Fibroblast of mammary gland (primary cell): ENCODE data around the gene ATP6V1A.
A peak's percentile ranks its signal among the peaks of the same experiment; 100 is the strongest.

Source experiments
- DNase-seq: peaks from one replicate; pipeline ENCODE4 v3.0.0-alpha.2; 2010; ENCODE audit warnings: low read depth
- H3K4me3 ChIP-seq: 2 replicates; pipeline ENCODE4 v1.5.1; 2011; ENCODE audit warnings: low read depth, mild to moderate bottlenecking, low read length, moderate library complexity; ENCODE audit not compliant: control insufficient read depth
- TF ChIP-seq, protein P1 (sequence below): conservative IDR thresholded peaks from 2 replicates; pipeline ENCODE4 v1.5.1; 2011; ENCODE audit warnings: low read depth, low read length, inconsistent platforms; ENCODE audit not compliant: control insufficient read depth, insufficient read depth

The ATP6V1A gene

DNA sequence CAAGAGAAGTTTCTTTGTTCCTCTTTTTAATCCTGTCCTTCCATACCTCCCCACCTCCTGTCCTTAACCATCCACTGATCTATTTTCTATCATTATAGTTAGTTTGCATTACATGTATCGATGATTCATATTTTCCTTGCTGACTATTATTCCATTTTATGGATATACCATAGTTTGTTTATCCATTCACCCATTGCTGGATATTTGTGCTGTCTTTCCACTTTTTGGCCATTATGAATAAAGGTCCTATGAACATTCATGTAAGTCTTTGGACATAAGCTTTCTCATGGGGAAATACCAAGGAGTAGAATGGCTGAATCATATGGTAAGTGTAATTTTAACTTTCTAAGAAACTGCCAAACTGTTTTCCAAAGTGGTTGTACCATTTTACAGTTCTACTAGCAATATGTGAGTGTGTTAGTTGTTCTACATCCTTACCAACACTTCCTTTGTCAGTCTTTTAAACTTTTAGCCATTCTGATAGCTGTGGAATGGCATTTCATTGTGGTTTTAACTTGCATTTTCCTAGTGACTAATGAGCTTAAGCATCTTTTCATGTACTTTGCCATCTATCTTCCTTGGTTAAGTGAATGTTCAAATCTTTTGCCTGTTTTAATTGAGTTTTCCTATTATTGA is 11.7 kb downstream of the ATP6V1A start:
- TF ChIP-seq, protein P1, sequence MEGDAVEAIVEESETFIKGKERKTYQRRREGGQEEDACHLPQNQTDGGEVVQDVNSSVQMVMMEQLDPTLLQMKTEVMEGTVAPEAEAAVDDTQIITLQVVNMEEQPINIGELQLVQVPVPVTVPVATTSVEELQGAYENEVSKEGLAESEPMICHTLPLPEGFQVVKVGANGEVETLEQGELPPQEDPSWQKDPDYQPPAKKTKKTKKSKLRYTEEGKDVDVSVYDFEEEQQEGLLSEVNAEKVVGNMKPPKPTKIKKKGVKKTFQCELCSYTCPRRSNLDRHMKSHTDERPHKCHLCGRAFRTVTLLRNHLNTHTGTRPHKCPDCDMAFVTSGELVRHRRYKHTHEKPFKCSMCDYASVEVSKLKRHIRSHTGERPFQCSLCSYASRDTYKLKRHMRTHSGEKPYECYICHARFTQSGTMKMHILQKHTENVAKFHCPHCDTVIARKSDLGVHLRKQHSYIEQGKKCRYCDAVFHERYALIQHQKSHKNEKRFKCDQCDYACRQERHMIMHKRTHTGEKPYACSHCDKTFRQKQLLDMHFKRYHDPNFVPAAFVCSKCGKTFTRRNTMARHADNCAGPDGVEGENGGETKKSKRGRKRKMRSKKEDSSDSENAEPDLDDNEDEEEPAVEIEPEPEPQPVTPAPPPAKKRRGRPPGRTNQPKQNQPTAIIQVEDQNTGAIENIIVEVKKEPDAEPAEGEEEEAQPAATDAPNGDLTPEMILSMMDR: no peak
- no peak overlapping the region for H3K4me3 ChIP-seq
- DNase-seq: peak; percentile 70

DNA sequence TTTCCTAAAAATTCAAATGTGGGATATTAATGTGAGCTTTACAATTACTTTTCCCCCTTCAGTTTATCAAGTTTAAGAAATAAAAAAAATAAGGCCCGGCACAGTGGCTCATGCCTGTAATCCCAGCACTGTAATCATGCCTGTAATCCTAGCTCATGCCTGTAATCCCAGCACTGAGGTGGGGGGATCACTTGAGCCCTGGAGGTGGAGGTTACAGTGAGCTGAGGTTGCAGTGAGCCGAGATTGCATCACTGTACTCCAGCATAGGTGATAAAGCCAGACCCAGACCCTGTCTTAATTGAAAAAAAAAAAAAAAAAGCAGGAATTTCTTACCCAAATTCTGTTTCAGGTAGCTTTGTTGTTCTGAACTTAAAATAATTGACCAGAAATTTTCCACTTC is 17.9 kb downstream of the ATP6V1A start:
- no peak overlapping the region for H3K4me3 ChIP-seq
- TF ChIP-seq, protein P1: no peak
- no peak for DNase-seq

DNA sequence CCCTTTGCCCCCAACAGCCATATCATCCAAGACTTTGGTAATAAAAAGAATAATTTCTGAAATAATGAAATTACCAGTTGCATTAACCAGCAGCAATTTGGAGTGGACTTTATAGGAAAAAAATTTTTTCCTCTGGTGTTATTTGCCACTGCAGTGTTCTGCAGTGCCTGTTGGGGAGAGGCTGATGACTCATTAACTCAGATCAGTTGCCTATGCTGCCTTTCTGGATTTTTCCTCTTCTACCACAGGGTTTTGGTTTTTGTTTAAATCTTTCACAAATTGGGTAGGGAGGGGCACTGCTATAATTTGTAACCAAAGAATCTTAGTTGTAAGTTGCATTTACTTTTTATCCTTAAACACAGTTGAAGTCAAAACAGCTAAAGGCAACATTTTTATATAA is 22.7 kb downstream of the ATP6V1A start:
- DNase-seq: peak; percentile 54
- TF ChIP-seq, protein P1: peak; percentile 10
- H3K4me3 ChIP-seq: no peak overlapping the region

DNA sequence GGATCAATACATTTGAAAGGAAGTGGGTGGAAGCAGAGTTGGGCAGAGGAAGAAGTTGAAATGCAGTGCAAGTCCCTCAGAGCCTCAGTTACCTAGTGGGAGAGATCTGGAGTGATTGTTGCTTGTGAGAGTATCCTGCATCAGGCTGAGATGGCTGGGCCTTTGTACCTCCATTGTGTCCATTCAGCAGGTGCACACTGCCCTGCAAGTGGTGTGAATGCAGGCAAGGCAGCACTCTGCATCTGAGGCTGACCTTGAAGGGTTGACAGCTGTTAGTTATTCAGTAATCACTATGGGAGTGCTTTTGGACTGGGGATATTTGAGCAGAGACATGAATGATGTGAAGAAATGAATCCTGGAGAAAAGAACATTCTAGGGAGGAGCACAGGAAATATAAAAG is 25.2 kb downstream of the ATP6V1A start:
- H3K4me3 ChIP-seq: no peak overlapping the region
- TF ChIP-seq, protein P1: no peak
- DNase-seq: no peak

DNA sequence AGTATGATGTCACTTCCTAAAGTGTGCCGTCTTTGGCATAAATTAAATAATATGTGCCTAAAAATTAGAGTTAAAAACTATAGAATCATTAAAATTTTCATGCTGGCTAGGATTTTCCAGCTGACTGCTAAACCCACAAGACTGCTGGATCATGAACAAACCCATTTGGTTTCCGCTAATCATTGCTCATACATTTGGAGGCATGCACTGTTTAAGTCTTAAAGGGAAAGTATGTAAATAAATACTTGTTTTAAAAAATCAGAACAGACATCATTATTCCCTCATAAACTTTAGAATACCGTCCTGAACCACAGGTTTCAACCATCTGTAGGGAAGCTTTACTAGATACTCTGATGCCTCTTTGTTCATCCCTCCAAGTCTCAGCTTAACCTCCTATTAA is 26.5 kb downstream of the ATP6V1A start:
- TF ChIP-seq, protein P1: no peak
- DNase-seq: peak; percentile 72
- no peak overlapping the region for H3K4me3 ChIP-seq

DNA sequence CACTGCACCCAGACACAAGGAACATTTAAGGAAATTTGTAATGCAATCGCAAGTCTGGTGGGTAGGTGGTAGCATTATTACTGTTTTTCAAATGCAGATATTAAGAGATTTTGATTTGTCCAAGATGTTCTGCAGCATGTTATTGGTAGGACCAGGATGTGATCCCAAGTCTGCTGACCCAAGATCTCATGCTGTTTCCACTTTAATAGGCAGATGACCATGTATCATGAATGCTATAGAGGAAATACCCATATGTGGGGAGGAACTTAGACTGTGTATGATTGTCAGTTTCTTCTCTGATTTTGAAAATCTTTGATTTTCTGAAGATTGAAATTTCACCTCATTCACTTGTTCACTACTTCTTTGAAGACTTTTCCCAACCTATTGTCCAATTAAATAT is 28.7 kb downstream of the ATP6V1A start:
- no peak overlapping the region for H3K4me3 ChIP-seq
- TF ChIP-seq, protein P1: no peak
- DNase-seq: no peak

DNA sequence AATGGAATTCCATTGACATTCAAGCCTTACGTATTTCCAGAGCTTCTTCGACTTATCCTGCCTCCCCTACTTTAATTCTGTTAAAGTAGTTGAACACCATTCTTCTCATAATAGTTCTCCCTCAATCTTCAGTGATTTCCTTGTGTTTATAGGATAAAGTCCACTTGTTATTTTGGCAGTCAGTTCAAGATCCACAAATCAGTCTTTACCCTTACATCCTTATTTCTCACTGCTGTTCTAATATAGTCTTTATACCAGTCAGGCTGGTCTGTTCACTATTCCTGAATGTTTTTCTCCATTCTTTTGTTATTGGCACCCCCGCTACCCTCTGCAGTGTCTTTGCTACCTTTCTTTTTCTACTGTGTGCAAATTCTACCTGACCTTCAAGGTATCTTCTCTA is 29.7 kb downstream of the ATP6V1A start:
- no peak for DNase-seq
- TF ChIP-seq, protein P1: no peak
- no peak overlapping the region for H3K4me3 ChIP-seq
